ENCODE data around the gene BRD3. TPM values are rescaled to one million over a fixed set of nuclear protein-coding genes. Genes with fewer than 3 reads are reported as not detected.

BRD3 gene
- total RNA-seq, 1 experiment from 2014 or later, result 25.6 TPM

DNA sequence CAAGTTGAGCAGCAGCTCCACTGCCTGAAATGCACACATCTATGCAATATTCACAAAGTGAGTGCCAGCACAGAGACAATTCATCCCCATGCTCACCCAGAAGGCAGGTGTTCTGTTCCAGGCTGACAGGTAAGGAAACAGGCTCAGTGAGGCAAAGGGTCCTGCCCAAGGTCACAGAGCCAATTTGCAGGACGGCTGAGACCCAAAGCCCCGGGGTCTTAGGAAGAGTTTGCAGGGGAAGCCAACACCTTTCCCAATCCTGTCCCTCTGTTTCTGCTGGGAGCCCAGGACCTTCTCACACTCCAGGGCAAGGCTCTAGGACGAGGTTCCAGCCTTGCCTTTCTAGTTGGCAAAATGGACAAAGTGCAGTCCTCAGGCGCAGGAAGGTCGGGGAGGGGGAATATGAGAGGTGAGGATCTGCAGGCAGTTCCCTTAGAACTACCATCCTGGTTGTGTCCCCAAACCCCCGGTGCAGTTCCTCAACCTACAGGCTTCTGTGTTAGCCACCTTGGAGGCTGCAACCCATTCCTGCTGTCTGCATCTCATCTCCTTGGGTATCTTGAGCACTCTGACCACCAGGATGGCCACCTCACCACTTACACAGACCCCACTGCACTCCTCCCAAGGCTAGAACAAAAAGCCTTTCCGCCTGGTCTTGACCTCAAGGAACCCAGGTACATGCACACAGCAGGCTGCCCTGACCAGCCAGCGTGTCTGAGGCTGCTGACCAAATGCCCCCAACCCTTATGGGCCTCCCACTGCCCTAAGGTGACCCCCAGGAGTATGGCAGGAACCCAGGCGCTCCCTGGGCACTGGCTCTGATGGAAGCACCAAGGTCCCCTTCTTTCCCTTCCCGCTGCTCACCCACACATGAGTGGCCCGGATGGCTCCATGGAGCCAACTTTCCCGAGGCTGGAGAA lies 1.9 kb upstream of the BRD3 start:
- no peak for DNase-seq (ENCODE audit: unreplicated experiment)
- ChIA-PET CTCF (interaction anchor here (1.6 kb wide), 1 partner anchor 29 kb away, joined by 4 read pairs; no protein-coding TSS in a partner anchor), POLR2A (interaction anchor here (0.9 to 1.6 kb wide), 12 partner anchors 13 to 125 kb away, joined by 3 to 6 read pairs (median 5); partner anchors contain the start of genes BRD3OS and WDR5)
- Mint-ChIP-seq H3K9me3 (ENCODE audit: unreplicated experiment) (no peaks in the 10 kb centered on the region), H3K4me1 (ENCODE audit: insufficient read depth, unreplicated experiment) (no peaks in the 10 kb centered on the region), H3K27ac (ENCODE audit: low read depth, unreplicated experiment) (peak overlapping the region; percentile 59), H3K27me3 (ENCODE audit: insufficient read depth, unreplicated experiment) (peaks cover 36% of the 10 kb centered on the region), H3K36me3 (ENCODE audit: insufficient read depth, unreplicated experiment) (no peaks in the 10 kb centered on the region), H3K4me3 (ENCODE audit: unreplicated experiment) (peak overlapping the region; percentile 75)
- intact Hi-C loops (cut with micrococcal nuclease), result no loop called here
- no TSS peak for BruUV-seq (replicated peaks)
- TF ChIP-seq, protein P1, sequence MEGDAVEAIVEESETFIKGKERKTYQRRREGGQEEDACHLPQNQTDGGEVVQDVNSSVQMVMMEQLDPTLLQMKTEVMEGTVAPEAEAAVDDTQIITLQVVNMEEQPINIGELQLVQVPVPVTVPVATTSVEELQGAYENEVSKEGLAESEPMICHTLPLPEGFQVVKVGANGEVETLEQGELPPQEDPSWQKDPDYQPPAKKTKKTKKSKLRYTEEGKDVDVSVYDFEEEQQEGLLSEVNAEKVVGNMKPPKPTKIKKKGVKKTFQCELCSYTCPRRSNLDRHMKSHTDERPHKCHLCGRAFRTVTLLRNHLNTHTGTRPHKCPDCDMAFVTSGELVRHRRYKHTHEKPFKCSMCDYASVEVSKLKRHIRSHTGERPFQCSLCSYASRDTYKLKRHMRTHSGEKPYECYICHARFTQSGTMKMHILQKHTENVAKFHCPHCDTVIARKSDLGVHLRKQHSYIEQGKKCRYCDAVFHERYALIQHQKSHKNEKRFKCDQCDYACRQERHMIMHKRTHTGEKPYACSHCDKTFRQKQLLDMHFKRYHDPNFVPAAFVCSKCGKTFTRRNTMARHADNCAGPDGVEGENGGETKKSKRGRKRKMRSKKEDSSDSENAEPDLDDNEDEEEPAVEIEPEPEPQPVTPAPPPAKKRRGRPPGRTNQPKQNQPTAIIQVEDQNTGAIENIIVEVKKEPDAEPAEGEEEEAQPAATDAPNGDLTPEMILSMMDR (IDR thresholded peaks at IDR 0.05; ENCODE audit: unreplicated experiment), result no peak

DNA sequence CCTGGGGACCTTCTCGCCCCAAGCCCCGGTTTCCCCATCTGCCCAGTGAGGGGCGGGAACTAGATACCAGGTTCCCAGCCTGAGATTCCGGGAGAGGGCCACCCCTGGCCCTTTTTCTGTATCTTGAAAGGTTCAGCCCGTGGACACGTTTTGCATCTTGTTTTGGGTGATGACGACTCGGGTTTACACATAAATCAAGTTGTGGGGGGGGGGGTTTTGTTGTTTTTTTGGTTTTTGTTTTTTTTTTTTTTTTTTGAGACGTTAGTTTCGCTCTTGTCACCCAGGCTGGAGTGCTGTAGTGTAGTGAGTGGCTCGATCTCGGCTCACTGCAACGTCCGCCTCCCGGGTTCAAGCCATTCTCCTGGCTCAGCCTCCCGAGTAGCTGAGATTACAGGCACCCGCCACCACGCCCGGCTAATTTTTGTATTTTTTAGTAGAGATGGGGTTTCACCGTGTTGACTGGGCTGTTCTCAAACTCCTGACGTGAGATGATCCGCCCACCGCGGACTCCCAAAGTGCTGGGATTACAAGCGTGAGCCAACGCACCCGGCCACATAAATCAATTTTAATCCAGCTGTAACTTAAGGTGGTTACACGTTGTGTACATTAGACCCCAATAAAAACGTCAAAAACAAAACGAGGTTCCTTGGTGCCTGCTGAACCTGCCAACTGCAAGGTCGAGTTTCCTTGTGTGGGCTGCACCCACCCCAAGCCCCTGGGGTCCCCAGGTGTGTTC lies 1.1 kb upstream of the BRD3 start:
- H3K4me3 Mint-ChIP-seq (ENCODE audit: unreplicated experiment), result peak overlapping the region; percentile 75
- peak overlapping the region; percentile 59 for H3K27ac Mint-ChIP-seq (ENCODE audit: low read depth, unreplicated experiment)
- POLR2A ChIA-PET, result interaction anchor here (0.9 to 1.6 kb wide), 12 partner anchors 13 to 188 kb away, joined by 3 to 6 read pairs (median 5); partner anchors contain the start of genes BRD3OS and WDR5
- DNase-seq (ENCODE audit: unreplicated experiment), result no peak
- no peaks in the 10 kb centered on the region for H3K9me3 Mint-ChIP-seq (ENCODE audit: unreplicated experiment)
- no peaks in the 10 kb centered on the region for H3K36me3 Mint-ChIP-seq (ENCODE audit: insufficient read depth, unreplicated experiment)
- no peaks in the 10 kb centered on the region for H3K4me1 Mint-ChIP-seq (ENCODE audit: insufficient read depth, unreplicated experiment)
- no TSS peak for BruUV-seq (replicated peaks)
- intact Hi-C loops (cut with micrococcal nuclease), result no loop called here
- peaks cover 28% of the 10 kb centered on the region for H3K27me3 Mint-ChIP-seq (ENCODE audit: insufficient read depth, unreplicated experiment)
- TF ChIP-seq, protein P1 (IDR thresholded peaks at IDR 0.05; ENCODE audit: unreplicated experiment), result no peak
- CTCF ChIA-PET, result interaction anchor here (0.5 to 1.6 kb wide), 2 partner anchors 30 to 908 kb away, joined by 4 read pairs; no protein-coding TSS in a partner anchor

DNA sequence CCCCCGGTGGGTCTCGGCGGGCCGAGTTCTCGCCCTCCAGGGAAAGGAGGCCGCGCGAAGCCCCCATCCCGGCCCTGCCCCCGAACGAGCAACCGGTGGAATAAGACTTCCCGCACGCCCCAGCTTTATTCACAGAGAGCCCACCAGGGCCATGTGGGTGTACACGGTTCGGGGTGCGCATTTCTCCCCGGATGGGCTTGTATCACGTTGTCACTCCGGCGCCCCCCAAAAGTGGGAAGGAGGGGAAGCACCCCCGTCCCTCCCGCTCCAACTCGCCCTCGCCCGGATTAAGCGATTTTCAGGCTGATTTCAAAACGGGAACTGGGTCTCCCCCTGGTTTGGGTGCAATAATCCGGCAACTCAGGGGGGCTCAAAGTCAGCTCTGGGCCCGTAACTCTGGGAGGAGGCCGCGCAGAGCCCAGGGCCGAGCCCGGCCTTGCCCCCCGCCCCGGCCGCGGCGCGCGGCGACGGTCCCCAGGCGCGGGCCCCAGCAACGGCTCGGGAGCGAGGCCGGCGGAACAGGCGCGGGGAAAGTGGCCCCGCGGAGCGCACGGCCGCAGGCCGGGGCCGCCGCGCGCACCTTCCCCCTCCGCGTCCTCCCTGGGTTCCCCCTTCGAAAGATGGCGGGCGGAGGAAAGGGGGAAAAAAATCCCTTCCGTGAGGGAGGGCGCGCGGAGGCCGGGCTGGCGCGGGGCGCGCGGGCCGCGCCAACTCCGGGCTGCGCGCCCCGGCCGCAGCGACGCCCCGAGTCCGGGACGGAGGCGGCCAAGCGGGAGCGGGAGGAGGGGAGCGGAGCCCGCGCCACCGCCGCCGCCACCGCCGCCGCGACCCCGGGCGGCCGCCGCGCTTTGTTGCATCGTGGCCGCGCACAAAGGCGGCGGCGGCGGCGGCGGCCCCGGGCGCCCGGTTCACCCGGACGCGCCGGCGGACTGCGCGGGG lies 644 bp downstream of the BRD3 start:
- POLR2A ChIA-PET, result interaction anchor here (0.5 to 3.7 kb wide), 9 partner anchors 11 to 212 kb away, joined by 3 to 46 read pairs (median 4); partner anchors contain the start of genes RNU6ATAC and WDR5
- Mint-ChIP-seq H3K27me3 (ENCODE audit: insufficient read depth, unreplicated experiment) (peaks cover 19% of the 10 kb centered on the region), H3K4me1 (ENCODE audit: insufficient read depth, unreplicated experiment) (no peaks in the 10 kb centered on the region), H3K36me3 (ENCODE audit: insufficient read depth, unreplicated experiment) (peaks cover 6% of the 10 kb centered on the region), H3K9me3 (ENCODE audit: unreplicated experiment) (no peaks in the 10 kb centered on the region), H3K4me3 (ENCODE audit: unreplicated experiment) (peak overlapping the region; percentile 81), H3K27ac (ENCODE audit: low read depth, unreplicated experiment) (peak overlapping the region; percentile 74)
- intact Hi-C loops (cut with micrococcal nuclease), result no loop called here
- no peak for DNase-seq (ENCODE audit: unreplicated experiment)
- BruUV-seq (replicated peaks), result no TSS peak
- TF ChIP-seq, protein P1 (IDR thresholded peaks at IDR 0.05; ENCODE audit: unreplicated experiment), result no peak
- CTCF ChIA-PET, result interaction anchor here (0.6 to 0.7 kb wide), 2 partner anchors 32 to 737 kb away, joined by 3 read pairs; no protein-coding TSS in a partner anchor
